ENCODE results near the gene CPXM1.
"Not testable (repeated sequence)": the region's sequence is repeated elsewhere in the genome, so short reads cannot be mapped to it uniquely, and the experiment has no call there.

CPXM1 gene

DNA sequence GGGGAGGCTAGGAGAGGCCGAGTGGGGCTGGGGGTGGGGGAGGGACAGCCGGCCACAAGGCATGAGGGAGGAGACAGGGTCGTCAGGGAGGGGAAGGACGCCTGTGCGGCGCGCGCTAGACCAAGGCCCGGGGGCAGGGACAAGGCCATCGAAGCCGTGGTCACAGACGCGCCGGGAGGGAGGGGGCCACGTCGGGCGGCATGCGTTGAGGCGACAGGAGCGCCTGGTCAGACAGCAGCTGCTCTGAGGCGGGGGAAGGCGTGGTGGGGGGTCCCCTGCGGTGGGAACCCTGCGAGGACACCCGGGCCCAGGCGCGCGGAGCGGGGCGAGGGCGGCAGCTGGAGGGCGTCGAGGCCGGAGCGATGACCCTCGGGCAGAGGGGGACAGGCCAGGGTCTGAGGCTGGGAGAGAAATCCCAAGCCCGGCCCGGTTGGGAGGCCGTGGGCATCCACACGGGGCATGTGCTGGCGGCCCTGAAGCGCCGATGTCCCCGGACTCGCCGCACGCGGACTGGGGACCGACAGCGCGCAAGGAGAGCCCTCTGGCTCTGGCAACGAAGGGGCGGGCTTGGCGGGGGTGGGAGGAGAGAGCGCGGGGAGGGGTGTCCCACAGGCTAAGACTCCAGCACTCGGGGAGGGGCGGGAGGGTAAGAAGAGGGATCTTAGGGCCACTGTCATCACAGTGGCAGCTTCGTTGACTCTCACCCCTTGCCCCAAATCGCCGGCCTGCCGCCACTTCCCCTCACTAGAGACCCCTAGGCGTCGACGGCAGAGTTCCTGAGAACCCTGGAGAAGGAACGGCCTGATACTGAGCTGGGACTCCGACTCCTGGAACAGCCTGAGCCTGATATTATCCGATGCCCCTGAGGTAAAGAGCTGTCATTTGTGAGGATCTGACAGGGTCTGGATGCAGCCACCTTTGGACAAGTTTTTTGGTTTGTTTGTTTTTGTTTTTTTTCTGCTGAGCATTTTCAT, 20.8 kb upstream of the CPXM1 start:
- no peak for FAIRE-seq

DNA sequence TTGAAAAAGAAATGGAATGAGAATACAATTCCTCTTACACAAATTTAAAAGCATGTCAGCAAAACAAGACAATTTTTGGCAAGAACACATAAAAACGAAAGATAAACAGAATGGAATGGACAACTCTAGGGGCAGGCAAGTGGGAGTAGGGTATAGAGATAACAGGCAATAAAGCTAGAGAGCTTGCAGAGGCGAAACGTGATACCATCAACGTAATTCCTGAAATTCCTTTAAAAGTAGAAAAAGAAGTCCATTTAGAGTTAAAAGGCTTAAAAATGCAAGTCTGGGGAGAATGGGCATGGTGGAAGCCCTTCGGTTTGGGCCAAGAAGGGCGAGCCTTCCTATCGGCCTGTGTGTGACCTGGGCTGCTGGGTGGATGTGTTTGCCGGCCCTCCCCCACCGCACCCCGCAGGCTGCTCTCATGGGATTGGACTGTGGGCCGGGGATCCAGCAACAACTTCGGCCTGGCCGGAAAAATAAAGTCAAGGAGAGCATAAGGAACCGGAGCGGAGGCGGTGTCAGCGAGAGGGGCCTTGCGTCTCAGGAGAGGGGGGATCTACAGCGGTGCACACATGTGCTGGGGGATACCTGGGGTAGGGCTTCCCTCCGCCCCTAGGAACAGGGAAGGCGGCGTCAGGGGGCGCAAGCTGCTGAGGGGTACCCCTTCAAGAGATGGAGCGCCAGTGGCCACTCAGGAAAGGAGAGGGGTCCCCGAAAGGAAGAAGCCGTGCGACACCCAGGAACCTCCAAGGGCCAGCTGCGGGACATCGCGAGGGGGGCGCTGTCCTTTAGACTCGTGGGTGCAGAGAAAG, 19.9 kb upstream of the CPXM1 start:
- FAIRE-seq = no peak

GRCh38 chr20:2817891-2818595, 17.6 kb upstream of the CPXM1 start:
- no peak for FAIRE-seq

GRCh38 chr20:2817341-2817726, 16.9 kb upstream of the CPXM1 start:
- FAIRE-seq = no peak

DNA sequence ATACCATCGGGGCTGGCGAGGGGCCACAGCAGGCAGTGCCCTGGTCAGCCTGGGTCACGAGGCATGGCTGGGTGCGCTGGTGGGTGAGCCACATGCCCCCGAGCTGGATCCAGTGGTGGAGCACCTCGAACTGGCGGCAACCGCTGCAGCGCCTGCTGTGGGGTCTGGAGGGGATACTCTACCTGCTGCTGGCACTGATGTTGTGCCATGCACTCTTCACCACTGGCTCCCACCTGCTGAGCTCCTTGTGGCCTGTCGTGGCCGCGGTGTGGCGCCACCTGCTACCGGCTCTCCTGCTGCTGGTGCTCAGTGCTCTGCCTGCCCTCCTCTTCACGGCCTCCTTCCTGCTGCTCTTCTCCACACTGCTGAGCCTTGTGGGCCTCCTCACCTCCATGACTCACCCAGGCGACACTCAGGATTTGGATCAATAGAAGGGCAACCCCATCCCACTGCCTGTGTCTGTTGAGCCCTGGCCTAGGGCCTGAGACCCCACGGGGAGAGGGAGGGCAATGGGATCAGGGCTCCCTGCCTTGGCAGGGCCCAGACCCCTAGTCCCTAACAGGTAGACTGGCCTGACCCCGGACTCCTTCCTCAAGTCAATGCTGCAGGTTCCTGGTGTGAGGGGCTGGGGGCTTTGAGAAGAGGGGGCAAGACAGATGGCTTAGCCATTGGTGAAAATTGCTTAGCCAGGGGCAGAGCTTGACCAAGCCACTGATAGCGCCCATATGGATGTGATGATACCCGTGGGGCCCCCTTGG, 16.3 kb upstream of the CPXM1 start:
- no peak for FAIRE-seq

DNA sequence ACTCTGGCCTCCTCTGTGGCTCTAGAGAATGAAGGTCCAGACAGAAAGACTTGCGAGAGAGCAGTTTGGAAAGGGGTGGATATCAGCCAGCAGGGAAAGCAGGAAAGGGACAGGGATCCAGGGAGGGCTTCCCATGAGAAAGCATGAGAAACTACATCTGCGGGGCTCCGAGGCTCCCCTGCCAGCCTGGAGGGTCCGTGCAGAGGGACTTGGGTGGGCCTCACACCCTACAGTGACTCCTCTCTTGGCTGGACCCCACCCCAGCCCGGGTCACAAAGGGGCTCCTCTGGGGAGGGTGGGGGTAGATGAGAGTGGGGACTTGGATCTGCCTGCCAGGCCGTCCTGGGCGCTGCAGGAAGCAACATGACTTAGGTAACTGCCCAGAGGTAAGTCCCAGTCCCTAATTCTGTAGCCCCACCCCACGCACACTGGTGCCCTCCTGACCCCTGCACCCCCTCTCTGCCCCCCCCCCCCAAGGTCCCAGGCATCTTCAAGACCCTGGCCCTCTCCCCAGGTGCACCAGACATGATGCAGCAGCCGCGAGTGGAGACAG, 15.7 kb upstream of the CPXM1 start, which contains the start of gene TMEM239:
Gene TMEM239 (plus strand): TSS at position 335 of the 553 bp plus-strand sequence. CDS start 191 bp downstream, at position 526.
- FAIRE-seq = no peak

DNA sequence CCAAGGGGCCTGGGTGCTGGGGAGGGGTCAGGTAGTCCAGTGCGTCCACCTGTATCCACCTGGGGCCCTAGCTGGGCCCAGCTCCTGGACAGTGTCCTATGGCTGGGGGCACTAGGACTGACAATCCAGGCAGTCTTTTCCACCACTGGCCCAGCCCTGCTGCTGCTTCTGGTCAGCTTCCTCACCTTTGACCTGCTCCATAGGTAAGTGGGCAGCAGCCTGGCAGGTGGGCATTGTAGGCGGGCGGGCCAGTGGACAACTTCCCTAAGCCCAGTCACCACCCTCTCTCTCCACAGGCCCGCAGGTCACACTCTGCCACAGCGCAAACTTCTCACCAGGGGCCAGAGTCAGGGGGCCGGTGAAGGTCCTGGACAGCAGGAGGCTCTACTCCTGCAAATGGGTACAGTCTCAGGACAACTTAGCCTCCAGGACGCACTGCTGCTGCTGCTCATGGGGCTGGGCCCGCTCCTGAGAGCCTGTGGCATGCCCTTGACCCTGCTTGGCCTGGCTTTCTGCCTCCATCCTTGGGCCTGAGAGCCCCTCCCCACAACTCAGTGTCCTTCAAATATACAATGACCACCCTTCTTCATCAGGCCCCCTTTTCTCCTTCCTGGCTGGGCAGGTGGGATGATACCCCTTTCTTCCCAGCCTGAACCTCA, 14.9 kb upstream of the CPXM1 start:
- FAIRE-seq = no peak

DNA sequence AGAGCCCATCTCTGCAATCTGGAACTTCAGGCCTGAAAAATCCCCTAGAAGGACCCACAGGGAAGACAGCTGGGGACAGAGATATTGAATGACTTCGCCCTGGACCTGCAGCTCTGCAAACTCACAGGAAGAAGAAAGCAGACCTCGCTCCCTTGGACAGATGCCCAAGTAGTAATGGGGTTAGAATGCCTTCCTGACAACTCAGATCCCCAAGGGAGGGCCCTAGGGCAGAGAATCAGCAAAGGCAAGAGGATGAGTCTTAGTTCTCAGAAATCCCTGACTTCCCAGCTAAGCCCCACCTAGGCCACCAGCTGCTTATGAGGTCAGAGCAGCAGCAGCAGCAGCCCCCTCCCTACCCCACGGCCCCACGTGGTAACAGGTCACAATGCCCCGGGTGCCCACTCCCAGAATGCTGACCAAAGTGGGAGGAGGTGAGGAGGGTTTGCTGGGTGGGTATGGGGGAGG, 14.2 kb upstream of the CPXM1 start, which contains the start of gene C20orf141:
Gene C20orf141 (plus strand): TSS at position 401 of the 465 bp plus-strand sequence. CDS start 198 bp downstream, outside the sequence.
- FAIRE-seq = no peak

- no peak for FAIRE-seq
Measured at GRCh38 chr20:2814076-2814475, 13.6 kb upstream of the CPXM1 start.

GRCh38 chr20:2812189-2812588, 11.8 kb upstream of the CPXM1 start:
- FAIRE-seq = no peak

GRCh38 chr20:2809690-2810089, 9.3 kb upstream of the CPXM1 start:
- FAIRE-seq = no peak

GRCh38 chr20:2807929-2808328, 7.5 kb upstream of the CPXM1 start:
- not testable (repeated sequence) for FAIRE-seq

GRCh38 chr20:2807019-2807418, 6.6 kb upstream of the CPXM1 start:
- no peak for FAIRE-seq

DNA sequence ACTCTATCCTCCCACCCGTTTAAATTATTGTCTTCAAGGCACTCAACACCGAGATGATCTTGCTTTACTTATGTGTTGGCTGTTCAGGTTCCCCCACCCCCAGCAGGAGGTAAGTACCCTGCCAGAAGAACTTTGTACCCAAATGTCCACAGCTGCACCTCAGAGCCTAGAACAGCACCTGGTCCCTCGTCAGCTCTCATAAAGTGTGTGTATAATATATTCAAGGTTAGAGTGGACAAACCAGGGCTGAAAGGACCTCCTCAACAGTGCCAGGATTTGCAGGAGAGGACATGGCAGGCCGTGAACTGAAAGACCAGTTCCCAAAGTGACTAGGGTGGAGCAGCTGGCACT, 5.9 kb upstream of the CPXM1 start:
- no peak for FAIRE-seq

GRCh38 chr20:2805689-2806350, 5.4 kb upstream of the CPXM1 start:
- no peak for FAIRE-seq

- FAIRE-seq = no peak
Measured at GRCh38 chr20:2804852-2805688, 4.6 kb upstream of the CPXM1 start.

DNA sequence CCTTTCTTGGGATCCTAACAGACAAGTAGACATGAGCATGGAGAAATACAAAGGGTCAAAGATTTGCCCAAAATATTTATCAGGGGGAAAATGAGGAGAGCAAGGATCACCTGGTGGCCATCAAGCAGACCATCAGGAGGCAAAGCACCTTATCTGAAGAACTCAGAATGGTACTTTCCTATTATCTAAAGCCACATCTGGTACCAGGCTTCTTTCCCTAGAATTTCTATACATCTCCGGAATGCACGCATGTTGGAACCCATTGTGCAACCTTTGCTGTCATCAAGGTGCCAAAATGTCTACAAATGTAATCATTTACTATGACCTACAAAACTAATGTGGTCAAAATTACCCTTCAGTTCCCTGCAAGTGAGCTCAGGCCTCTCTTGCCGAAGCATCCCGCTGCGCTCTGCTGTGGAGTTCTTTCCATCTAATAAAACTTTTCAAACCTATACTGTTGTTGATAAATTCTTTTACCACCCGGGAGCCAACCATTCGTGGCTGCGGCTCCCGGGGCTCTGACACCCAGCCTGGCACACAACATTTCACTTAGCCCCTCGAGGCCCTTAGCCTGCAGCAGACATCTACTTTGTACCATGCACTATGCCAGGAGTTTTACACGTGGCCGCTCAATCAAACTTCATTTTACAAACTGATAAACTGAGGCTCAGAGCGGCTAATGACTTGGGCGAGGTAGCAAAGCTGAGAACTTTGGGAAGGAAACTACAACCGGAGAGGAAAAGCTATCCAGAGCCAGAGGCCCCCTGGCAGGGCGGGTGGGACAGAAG, 3.8 kb upstream of the CPXM1 start:
- no peak for FAIRE-seq

- no peak for FAIRE-seq
Measured at GRCh38 chr20:2801286-2801728, 880 bp upstream of the CPXM1 start.
